ENCODE results near the gene CUX1.
"Not testable (repeated sequence)": the region's sequence is repeated elsewhere in the genome, so short reads cannot be mapped to it uniquely, and the experiment has no call there.

Gene CUX1

DNA sequence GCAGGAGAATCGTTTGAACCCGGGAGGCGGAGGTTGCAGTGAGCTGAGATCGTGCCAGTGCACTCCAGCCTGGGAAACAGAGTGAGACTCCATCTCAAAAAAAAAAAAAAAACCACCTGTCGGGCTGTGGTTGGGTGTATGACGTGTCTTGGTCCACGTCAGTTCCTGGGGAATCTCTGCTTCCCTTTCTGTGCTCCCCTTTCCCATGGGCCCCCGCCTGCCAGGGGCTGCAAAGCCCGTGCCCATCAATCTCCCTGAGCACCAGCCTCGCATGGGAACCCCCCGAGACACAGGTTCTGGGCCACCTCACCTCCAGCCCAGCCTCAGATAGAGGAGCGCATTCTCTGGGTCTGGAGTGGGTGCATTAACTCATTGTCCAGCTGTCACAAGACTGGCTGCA is 467.0 kb downstream of the CUX1 start:
- no peak for DNase-seq

GRCh38 chr7:102284891-102285539 is 467.6 kb downstream of the CUX1 start:
- no peak for DNase-seq

DNA sequence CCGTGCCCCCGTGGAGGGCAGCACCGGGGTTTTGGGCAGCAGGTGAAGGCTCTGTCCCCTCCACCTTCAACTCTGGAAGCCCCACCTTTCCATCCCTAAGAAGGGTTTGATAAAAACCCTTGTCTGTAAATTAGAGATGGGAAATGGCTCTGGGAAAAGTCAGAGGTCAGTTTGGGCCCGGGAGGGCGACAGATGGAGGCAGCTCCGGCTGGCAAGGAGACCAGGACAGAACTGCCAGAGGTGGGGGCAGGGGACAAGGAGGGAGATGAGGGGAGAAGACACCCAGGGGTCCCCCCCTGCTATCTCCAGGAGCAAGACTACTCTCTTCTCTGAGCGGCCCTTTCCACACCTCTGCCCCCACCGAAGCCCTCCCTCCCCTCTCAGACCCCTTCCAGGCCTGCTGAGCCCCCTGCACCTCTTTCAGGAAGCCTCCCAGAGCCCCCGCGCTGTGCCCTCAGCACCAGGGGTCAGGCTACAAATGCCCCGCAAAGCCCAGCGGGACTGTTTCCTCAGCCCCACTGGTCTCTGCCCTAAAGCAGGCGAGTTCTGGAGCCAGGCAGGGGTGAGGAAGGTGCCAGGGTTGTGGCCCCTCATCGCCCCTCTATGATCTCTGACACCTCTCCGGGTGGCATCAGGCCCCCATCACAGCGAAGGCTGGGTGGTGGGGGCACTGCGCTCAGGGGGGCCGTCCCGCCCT is 468.3 kb downstream of the CUX1 start:
- DNase-seq: no peak

GRCh38 chr7:102286237-102287110 is 469.0 kb downstream of the CUX1 start, which contains the start of gene SH2B2:
TSS of gene SH2B2 (plus strand) at chr7:102286868. CDS start at chr7:102300551, 13,683 bp downstream.
- peak; percentile 64 for DNase-seq

- peak; percentile 57 for DNase-seq
Measured at GRCh38 chr7:102287111-102287980, 469.9 kb downstream of the CUX1 start.

DNA sequence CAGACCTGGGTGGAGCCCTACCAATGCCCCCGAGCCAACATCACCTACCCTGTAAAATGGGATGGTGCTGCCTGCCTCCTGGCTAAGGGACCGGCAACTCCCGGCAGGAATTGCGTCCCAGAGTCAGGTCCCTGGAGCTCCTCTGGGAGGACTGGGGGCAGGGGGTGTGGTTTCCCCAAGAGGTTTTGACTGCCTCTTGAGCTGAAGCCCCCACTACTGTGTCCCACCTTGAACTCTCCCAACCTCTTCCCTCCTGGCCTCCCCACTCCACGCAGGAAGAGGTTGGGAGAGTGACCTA is 470.5 kb downstream of the CUX1 start:
- DNase-seq: no peak

- no peak for DNase-seq
Measured at GRCh38 chr7:102288285-102288930, 471.0 kb downstream of the CUX1 start.

DNA sequence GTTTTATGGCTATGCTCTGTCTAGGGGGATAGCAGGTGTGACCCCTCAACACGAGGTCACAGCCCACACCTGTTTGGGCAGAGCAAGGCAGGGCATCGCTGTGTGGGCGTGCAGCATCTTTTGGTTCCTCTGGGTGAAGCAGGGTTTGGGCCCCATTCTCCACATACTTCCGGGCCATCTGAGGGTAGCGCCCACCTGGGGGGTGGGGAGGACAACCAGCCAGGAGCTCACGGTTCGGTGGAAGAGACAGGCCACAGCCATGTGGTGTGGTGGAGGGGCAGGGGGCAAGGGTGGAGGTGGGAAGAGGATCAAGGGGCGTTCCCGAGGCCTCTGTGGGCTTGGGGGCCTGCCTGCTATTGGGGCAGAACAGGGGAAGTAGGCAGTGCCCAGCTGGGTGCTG is 471.6 kb downstream of the CUX1 start:
- DNase-seq: no peak

- DNase-seq: no peak
Measured at GRCh38 chr7:102291056-102291915, 473.9 kb downstream of the CUX1 start.

- DNase-seq: no peak
Measured at GRCh38 chr7:102291916-102292267, 474.5 kb downstream of the CUX1 start.

DNA sequence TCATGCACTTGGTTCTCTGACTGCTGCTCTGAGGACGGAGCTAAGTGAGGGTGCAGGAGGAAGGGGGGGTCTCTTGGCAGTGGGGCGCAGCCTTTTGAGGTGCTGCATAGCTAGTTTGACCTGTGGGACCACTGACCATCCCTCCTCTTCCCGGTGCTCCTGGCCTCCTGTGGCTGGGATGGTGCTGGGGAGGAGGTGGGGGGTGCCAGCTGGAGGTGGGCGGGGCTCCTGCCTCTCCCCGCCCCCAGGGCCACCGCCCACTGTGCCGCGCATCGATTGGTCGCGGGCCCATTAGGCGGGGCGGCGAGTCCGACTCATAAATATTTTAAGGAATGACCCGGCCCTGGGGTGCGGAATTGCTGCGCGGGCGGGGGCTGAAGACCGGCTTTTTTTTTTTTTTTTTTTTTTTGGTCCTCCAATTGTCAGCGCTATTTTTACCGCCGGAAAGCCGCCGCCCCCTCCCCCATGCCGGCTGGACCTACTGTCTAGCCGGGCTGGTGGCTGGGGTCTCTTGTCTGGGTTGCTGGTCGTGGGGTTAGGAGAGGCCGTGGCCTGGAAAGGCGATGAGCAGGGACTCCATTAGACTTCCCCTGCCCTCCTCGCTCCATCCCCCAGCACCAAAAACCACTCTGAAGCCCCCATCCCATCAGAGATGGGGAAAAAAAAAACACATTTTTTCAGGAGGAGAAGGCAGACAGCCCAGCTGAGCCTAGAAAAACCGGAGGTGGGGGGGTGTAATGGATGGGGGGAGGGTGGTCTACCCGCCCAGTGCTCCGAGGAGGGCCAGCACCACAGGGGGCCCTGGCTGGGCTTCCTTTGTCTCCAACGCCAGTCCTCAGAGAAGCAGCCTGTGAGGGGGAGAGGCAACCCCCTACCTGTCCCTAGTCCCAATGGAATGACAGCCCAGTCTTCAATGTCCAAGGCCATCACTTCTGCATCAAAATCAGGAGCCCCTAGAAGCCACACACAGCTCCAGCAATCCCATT is 475.7 kb downstream of the CUX1 start:
- DNase-seq: no peak

- DNase-seq: no peak
Measured at GRCh38 chr7:102294589-102294988, 477.2 kb downstream of the CUX1 start.

GRCh38 chr7:102295346-102296178 is 478.1 kb downstream of the CUX1 start:
- no peak for DNase-seq

- DNase-seq: no peak
Measured at GRCh38 chr7:102296179-102296438, 478.7 kb downstream of the CUX1 start.

DNA sequence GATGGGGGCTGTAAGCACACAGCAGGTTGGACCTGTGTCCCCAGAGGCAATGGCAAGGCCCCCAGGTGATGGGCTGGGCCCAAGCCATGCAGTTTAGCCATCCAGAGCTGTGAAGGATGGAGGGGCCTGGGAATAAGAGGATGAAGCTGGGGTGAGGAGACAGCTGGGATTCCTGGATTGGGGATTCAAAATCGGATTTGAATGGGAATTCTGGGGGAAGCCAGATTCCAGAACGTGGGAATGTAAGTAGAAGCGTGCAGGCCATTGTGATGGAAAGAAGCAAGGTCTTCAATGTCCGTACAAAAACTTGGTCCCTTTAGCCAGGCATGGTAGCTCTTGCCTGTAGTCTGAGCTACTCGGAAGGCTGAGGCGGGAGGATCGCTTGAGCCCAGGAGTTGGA is 479.1 kb downstream of the CUX1 start:
- no peak for DNase-seq

DNA sequence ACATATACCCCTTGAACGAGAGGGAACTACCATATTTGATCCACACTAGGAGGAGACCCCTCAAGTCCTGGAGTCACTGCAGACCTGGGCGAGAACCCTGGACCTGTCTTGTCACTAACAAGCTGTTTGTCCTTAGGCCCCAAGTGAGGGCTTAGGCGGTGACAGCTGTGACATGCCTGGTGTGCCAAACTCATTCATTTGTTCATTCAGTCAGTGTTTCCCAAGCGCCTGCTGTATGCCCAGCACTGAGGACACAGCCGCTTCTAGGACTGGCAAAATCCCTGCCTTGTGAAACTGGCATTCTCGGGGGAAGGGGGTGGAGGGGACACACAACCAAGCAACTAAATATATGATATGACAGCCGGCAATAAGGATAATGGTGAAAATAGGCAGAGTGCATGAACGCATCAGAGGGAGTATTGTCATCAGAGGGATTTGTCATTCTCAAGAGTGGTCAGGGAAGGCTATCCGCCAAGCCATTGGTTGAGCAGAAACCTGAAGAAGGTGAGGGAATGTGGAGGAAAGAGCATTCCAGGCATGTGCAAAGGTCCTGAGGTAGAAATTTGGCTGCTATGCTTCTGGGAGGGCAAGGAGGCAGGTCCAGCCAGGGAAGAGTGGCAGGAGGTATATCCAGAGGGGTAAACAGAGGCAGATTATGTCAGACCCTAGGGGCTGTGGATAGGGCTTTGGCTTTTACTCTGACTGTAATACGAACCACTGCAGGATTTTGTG is 480.2 kb downstream of the CUX1 start:
- DNase-seq: no peak

GRCh38 chr7:102300643-102301221 is 483.3 kb downstream of the CUX1 start:
- DNase-seq: no peak

DNA sequence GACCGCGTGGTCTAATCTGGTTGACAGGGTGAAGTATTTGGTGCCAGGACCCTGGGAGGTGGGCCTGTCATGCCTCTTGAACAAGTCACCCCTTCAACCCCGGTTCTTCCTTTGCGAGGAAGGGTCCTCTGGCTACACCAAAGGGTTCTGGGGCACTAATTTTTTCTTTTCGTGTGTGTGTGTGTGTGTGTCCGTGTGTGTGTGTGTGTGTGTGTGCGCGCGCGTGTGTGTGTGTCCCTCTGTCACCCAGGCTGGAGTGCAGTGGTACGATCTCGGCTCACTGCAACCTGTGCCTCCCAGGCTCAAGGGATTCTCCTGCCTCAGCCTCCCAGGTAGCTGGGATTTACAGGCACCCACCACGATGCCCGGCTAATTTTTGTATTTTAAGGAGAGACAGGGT is 483.9 kb downstream of the CUX1 start:
- DNase-seq: not testable (repeated sequence)

Data from NCI-H526 treated with DMSO at 0.1 percent for 48 hours (cell line).